T-helper 2 cell (primary cell): Measurements from ENCODE around the gene GOLPH3L.
"Not testable (repeated sequence)": the region's sequence is repeated elsewhere in the genome, so short reads cannot be mapped to it uniquely, and the experiment has no call there.

Experiments used
- DNase-seq, 5 experiments: peaks; one replicate each; pipeline versions ENCODE4 v3.0.0 to v3.0.0-alpha.2; 2012 to 2022
- total RNA-seq, 2 donors: gene quantifications; one replicate each; lab custom pipeline; 2026; lab: John Stamatoyannopoulos, UW

Gene GOLPH3L
- total RNA-seq, result 9.7 to 13.4 reads per million in 2 donors

DNA sequence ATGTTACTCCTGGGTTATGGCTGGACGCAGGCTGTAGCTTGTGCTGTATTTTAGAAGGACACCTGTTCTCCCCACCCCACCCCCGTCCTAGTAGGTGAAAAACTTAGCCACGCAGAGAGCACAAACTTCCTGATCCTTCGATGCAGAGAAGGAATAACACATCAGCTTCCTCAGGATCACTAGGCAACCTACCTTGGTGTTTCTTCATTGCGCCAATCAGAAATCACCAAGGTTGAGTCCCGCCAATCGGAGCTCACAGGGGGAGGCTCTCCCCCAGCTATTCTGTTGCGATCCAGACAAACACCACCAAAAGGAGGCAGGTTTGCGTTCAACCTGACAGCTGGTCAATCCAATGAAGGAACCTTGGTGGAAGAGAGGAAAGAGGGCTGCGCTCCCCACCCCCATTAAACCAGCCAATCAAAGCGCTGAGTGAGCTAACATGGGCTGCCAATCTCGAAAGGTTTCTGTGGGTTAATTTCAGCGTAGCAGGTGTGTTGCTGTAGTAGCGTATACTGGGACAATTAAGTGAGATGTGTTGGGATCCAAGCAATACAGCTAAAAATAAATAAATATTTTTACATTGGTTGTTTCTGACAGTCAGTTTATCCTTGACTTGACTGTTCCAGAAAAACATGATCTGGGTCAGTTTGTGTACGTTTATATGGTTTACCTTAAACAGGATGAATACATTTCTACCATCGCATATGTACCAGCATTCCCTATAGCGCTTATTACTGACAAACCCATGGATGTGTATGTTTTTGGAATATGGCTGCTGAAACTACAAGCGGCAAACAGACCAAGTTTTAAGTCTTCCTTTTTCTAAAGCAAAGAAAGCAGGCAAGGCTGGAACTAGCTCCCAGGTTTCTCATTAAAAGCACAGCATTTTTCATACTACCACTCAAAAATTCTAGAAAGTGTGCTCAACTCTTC is at the start of gene GOLPH3L:
GOLPH3L (minus strand) TSS at position 160 of the 933 bp plus-strand sequence. CDS start 2,316 bp downstream, outside the sequence.
- peak; percentile 44 to 99 (median 81) for DNase-seq

DNA sequence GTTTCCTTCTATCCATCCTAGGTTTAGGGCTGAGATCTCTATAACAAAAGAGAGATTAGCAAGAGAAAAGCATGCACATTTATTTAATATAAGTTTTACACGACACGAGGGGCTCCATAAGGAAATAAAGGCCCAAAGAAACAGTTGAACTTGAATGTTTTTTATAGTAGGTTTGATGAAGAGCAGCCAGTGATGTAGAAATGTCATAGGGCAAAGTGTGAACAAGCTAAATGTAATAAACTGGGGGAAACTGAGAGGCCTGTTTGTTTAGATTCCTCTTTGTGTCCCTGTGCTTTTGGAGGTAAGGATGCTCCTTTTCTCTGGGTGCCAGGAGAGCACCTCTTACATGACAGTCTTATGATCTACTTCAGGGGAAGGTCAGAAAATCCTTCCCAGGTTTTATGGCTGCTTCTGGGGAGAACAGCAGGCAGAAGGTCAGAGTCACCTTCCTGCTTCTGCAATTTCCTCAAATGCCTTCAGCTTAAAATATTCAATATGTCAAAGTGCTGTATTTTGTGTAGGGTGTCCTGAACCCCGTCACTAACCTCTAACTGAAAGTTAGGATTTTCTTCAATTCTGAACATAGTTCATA is 33.3 kb upstream of the GOLPH3L start:
- DNase-seq, result no peak

DNA sequence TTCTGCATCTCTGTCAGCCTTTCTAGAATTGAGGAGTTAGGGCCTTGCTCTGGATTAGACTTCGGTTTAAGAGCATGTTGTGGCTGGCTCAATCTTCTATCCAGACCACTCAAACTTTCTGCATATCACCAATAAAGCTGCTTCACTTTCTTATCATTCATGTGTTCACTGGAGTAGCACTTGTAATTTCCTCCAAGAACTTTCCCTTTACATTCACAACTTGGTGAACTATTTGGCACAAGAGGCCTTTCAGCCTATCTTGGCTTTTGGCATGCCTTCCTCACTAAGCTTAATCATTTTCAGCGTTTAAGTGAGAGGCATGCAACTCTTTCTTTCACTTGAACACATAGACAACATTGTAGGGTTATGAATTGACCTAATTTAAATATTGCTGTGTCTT is 27.4 kb upstream of the GOLPH3L start:
- no peak for DNase-seq

DNA sequence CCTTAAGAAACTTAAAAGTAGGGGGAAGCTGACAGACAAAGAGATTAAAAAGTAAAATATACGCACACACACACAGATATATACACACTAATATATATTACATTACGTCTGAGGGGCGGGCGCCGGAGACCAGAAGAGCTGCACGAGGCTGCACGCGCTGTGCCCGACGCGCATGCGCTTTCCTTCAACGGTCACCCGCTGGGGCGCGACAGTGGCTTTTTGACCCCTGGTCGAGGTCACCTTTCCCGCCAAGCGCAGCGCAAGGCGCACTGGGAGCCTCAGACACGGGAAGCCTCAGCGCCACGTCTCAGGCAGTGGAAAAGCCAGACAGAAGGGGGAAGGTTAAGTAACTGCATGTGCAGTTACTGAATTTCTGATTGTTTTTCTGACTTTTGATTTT is 23.7 kb upstream of the GOLPH3L start, which contains the start of gene HORMAD1:
HORMAD1 (minus strand) TSS at position 193 of the 400 bp plus-strand sequence. CDS start 1,390 bp downstream, outside the sequence.
- DNase-seq, result no peak

- no peak for DNase-seq
Observed at GRCh38 chr1:150720098-150720497, 23.1 kb upstream of the GOLPH3L start.

DNA sequence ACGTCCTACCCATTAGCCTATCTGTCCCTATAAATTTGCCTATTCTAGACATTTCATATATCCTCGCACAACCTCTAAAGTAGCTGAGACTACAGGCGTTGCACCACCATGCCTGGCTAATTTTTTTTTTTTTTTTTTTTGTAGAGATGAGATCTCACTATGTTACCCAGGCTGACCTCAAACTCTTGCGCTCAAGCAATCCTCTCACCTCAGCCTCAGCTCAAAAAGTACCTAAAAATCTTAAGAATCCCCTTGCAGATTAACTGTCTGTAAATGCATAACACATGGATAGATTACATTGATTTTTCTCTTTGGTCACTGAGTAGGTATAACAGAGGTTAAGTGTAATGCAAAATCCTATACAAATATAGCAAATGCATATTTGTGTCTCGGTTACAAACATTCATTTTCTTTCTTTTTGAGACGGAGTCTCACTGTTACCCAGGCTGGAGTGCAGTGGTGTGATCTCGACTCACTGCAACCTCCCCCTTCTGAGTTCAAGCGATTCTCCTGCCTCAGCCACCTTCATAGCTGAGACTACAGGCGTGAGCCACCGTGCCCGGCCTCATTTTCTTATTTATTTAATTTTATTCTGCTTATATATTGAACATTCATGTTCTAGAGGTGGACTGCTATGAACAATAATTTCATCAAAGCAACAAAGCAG is 21.4 kb upstream of the GOLPH3L start:
- peak in 1 of 5 experiments; percentile 56 for DNase-seq

GRCh38 chr1:150709031-150709430 is 12.1 kb upstream of the GOLPH3L start:
- DNase-seq, result not testable (repeated sequence)

GRCh38 chr1:150708595-150708994 is 11.6 kb upstream of the GOLPH3L start:
- DNase-seq, result peak in 1 of 5 experiments; percentile 59

DNA sequence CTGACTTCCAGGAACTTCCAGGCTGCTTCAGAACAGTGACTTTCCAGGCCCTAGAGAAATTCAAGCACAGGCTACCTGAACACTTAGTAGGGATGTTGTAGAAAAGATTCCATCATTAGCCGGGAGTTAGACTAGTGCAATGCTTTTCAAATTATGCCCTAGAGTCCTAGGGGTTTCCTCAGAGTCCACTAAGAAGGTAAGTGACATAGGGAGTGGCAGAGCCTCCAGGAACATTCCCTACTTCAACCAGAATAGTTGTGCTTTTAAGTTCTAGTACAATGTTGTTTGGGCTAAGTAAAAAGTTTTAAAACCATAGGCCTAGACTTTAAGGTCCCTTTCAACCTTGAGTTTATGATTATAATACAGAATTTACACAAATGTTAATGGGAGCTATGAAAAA is 9.1 kb upstream of the GOLPH3L start:
- no peak for DNase-seq

DNA sequence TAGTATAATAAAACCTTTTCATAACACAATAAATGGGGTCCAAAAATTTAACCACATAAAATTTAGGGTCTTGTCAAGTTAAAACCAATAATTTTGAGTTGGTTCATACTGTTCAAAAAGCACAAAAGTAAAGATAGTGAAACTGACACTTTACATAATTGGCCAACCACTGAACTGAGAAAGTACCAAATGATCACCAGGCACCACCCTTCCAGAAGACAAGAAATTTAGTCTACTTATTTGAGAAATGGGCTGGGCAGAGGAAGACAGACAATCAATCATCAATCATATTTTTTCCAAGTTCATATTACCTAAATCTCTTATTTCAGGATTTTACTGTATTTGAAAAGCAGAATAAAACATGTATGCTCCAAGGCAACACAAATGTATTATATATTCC is 6.5 kb upstream of the GOLPH3L start:
- no peak for DNase-seq

GRCh38 chr1:150696590-150696989 is 364 bp downstream of the GOLPH3L start:
- DNase-seq, result no peak

DNA sequence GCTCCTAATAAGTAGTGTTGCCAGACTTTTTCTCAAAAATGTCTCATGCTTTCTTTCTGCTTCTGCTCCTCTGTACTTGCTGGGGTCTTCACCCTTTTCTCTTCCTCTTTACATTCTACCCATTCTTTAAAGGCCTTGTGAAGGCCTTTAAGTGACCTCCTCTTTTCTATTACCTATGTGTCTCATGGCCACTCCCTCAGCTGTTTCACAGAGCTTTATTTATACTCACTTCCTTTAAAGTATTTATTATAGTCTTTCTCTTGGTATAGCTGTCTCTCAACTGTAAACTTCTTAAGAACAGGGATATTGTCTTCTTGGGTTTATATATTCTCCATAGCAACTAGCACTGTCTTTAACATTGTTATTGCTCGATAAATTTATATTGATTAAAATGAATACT is 792 bp downstream of the GOLPH3L start:
- no peak for DNase-seq

DNA sequence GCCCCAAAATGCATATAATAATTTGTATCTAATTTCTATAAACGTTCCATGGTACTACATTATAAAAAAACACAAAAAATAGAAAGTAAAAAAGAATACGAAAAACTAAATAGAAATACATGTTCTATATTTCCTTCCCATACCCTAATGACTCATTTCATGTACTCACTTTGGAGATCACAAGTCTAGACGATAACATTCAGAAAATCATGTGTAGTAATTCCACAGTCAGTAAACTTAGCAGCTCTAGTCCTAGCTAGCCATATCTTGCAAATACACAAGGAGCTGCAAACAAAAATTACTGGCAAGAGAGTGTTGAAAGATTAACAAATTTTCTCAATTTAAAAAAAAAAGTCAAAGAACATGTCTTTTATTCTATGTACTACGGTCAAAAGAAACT is 1.4 kb downstream of the GOLPH3L start:
- no peak for DNase-seq

DNA sequence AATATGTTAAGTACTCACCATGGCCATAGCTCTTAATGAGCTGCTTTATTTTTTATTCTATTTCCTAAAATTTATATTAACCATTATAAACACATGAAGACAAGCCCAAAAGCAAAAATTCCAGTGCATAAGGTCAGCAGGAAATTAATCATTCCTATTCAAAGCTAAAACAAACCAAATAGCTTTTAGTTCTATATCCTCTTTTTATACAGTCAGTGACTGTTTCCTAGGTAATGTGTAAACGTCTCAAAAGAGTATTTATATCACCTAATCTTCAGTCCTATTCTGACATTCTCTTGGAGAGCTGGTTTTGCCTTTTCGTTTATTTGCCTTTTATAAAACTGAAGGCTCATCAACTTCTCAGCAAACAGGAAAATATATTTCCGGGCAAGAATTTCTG is 4.2 kb downstream of the GOLPH3L start:
- DNase-seq, result no peak

DNA sequence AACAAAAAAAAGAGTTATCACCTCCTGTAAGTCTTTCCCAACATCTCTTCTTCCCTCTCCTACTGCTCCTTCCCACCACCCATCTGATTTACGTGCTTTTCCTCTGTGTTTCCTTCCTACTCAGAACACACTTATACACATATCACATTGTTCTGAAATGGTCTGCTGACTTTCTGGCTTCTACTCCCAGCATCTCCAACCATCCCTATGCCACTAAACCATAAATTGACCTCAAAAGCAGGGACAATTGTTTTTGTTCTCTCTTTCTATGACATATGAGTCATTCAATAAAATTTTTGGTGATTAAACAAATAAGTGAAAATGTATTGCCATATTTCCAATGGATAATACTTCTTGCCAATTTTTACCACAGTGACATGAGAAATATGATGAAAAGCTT is 8.2 kb downstream of the GOLPH3L start:
- DNase-seq, result no peak

DNA sequence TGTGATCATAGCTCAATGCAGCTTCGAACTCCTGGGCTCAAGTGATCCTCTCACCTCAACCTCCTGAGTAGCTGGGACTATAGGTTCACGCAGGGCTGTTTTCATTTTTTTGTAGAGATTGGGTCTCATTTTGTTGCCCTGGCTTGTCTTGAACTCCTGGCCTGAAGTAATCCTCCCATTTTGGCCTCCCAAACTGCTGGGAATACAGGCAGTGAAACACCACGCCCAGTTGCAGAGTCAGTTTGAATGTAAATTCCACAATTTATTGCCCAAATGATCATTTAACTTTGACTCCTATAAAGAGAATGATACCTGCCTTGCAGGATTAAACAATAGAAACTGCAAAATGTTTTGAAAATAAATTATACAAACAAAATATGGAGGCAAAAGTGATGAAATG is 10.7 kb downstream of the GOLPH3L start:
- no peak for DNase-seq

DNA sequence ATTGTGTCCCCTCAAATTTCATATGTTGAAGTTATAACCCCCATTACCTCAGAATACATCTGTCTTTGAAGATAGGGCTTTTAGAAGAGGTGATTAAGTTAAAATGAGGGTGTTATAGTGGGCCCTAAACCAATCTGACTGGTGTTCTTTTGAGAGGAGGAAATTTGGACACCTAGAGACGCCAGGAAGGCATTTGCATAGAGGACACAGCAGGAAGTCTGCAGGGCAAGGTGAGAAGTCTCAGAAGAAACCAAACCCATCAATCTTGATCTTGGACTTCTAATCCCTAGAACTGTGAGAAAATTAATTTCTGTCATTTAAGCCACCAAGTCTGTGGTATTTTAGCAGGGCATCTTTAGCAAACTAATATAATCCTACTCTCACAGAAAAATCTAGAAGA is 13.0 kb downstream of the GOLPH3L start:
- peak in 1 of 5 experiments; percentile 9 for DNase-seq

DNA sequence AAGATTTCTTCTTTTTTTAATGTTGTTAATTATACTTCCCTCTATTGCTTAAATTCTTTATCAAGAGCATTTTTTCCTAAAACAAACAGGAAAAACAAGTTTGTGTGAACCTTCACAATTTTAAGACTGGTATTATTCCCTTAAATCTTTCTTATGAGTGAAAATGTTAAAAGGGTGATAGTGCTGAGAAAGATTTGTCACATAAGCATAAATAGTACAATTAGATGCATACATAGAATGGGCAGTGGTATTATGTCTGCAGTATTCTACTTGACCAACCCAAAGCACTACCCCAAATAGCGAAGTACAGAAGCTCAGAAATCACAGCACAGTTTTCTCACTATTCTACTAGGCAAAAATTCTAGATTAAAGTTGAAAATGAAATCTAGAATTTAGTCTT is 18.0 kb downstream of the GOLPH3L start:
- DNase-seq, result no peak

GRCh38 chr1:150674881-150675280 is 22.1 kb downstream of the GOLPH3L start:
- DNase-seq, result no peak

DNA sequence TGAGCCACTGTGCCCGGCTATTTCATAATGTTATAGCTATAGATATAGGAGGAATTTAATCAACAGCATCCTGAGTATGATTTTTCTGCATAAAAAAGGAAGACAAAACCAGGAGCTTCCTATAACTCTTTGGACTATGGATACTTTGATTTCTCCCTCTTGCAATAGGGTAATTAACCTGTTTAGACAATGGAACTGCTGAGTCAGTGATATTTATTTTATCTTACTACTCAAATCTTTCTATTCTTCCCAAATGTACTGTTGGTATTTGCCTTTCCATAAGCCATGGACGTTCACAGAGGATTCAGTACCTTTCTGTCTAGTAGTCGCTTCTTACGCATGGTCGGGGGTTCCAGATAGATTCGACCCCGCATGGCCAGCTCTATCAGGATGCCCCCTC is 33.6 kb downstream of the GOLPH3L start:
- no peak for DNase-seq

DNA sequence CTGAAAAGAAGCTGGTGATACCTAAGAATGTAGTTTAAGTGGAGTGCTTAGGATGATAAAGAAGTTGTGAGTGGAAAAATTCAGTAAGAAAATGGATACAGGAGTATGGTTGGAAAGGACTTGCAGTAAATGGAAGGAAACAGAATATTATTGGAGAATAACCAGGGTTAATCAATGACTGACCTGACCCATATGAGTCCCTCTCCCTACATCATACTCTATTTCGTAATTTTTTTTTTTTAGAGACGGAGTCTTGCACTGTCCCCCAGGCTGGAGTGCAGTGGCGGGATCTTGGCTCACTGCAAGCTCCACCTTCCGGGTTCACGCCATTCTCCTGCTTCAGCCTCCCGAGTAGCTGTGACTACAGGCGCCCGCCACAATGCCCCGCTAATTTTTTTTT is 34.1 kb downstream of the GOLPH3L start:
- no peak for DNase-seq

- no peak for DNase-seq
Observed at GRCh38 chr1:150661156-150661555, 35.8 kb downstream of the GOLPH3L start.

GRCh38 chr1:150660584-150660983 is 36.4 kb downstream of the GOLPH3L start:
- DNase-seq, result no peak
